Hindlimb muscle (tissue), 1 donor: Measurements from ENCODE around the gene MSI2. TPM values are rescaled to one million over a fixed set of nuclear protein-coding genes. Genes with fewer than 3 reads are reported as not detected.

Experiments
- DNase-seq: peaks from one replicate; pipeline ENCODE4 v3.0.0-alpha.2; 2013
- polyA plus RNA-seq: library from polyadenylated mRNA; unstranded; fragments of 120-200 nt; gene quantifications from one replicate; pipeline ENCODE4 v1.2.1, GENCODE V29; 2013; ENCODE audit not compliant: insufficient read length

Gene MSI2
- polyA plus RNA-seq, 1 donor = 33.6 TPM

GRCh38 chr17:57419940-57420550 is 163.7 kb downstream of the MSI2 start:
- no peak for DNase-seq

- no peak for DNase-seq
Observed at GRCh38 chr17:57420734-57421717, 164.7 kb downstream of the MSI2 start.

- no peak for DNase-seq
Observed at GRCh38 chr17:57422574-57423164, 166.3 kb downstream of the MSI2 start.

- DNase-seq = no peak
Observed at GRCh38 chr17:57423541-57423940, 167.2 kb downstream of the MSI2 start.

- DNase-seq = no peak
Observed at GRCh38 chr17:57424273-57424672, 167.9 kb downstream of the MSI2 start.

GRCh38 chr17:57424777-57425188 is 168.5 kb downstream of the MSI2 start:
- no peak for DNase-seq

GRCh38 chr17:57425431-57425830 is 169.1 kb downstream of the MSI2 start:
- DNase-seq = no peak

GRCh38 chr17:57425903-57426880 is 169.9 kb downstream of the MSI2 start:
- DNase-seq = no peak

GRCh38 chr17:57429966-57430365 is 173.6 kb downstream of the MSI2 start:
- DNase-seq = no peak

GRCh38 chr17:57431415-57431814 is 175.1 kb downstream of the MSI2 start:
- DNase-seq = no peak

GRCh38 chr17:57432507-57433277 is 176.4 kb downstream of the MSI2 start:
- DNase-seq = no peak

- no peak for DNase-seq
Observed at GRCh38 chr17:57433452-57433851, 177.1 kb downstream of the MSI2 start.

GRCh38 chr17:57434361-57434760 is 178.0 kb downstream of the MSI2 start:
- no peak for DNase-seq

GRCh38 chr17:57436565-57436964 is 180.2 kb downstream of the MSI2 start:
- DNase-seq = no peak

GRCh38 chr17:57438066-57438731 is 181.9 kb downstream of the MSI2 start:
- no peak for DNase-seq

- no peak for DNase-seq
Observed at GRCh38 chr17:57439651-57440050, 183.3 kb downstream of the MSI2 start.

GRCh38 chr17:57440522-57441269 is 184.4 kb downstream of the MSI2 start:
- DNase-seq = no peak

GRCh38 chr17:57441270-57441600 is 184.9 kb downstream of the MSI2 start:
- no peak for DNase-seq

GRCh38 chr17:57442401-57442823 is 186.1 kb downstream of the MSI2 start:
- DNase-seq = no peak

GRCh38 chr17:57442914-57443571 is 186.7 kb downstream of the MSI2 start:
- DNase-seq = peak; percentile 38
